Glutamatergic neuron (in vitro differentiated cells): Measurements from ENCODE around the gene HLA-DPB1. TPM values are rescaled to one million over a fixed set of nuclear protein-coding genes. Genes with fewer than 3 reads are reported as not detected.

Source experiments
- DNase-seq: peaks from one replicate; pipeline ENCODE4 v3.0.0; 2022
- H3K27ac Mint-ChIP-seq: one replicate; pipeline ENCODE4 v1.8.0; 2020; ENCODE audit warnings: mild to moderate bottlenecking, mixed read lengths, inconsistent platforms; ENCODE audit not compliant: unreplicated experiment
- H3K27me3 Mint-ChIP-seq: one replicate; pipeline ENCODE4 v1.8.0; 2020; ENCODE audit warnings: mild to moderate bottlenecking, moderate library complexity, mixed read lengths, inconsistent platforms; ENCODE audit not compliant: unreplicated experiment
- H3K36me3 Mint-ChIP-seq: one replicate; pipeline ENCODE4 v1.8.0; 2020; ENCODE audit warnings: mild to moderate bottlenecking, mixed read lengths, inconsistent platforms; ENCODE audit not compliant: unreplicated experiment
- H3K4me1 Mint-ChIP-seq: one replicate; pipeline ENCODE4 v1.8.0; 2020; ENCODE audit warnings: mild to moderate bottlenecking, low read depth, mixed read lengths, inconsistent platforms; ENCODE audit not compliant: unreplicated experiment
- H3K4me3 Mint-ChIP-seq: one replicate; pipeline ENCODE4 v1.8.0; 2020; ENCODE audit warnings: mild to moderate bottlenecking, mixed read lengths, inconsistent platforms; ENCODE audit not compliant: unreplicated experiment
- H3K9me3 Mint-ChIP-seq: one replicate; pipeline ENCODE4 v1.8.0; 2020; ENCODE audit warnings: mild to moderate bottlenecking, moderate library complexity, mixed read lengths, inconsistent platforms; ENCODE audit not compliant: unreplicated experiment
- CTCF ChIP-seq: fragments of 200-600 bp; sonication (generic); IDR thresholded peaks from one replicate; pipeline ENCODE4 v1.5.0; 2021; ENCODE audit not compliant: partially characterized antibody, unreplicated experiment
- total RNA-seq: library from RNA; stranded (reverse); fragmentation: NEBNext Ultra II Directional; extraction: Animal tissue kit (Norgen Biotek cat#: 25700); gene quantifications from one replicate; pipeline ENCODE4 v1.2.1, GENCODE V29; 2021; ENCODE audit not compliant: unreplicated experiment

Gene HLA-DPB1
- total RNA-seq, 1 donor from 2014 or later: 4.7 TPM

- Mint-ChIP-seq H3K9me3 (peaks cover 3% of the 10 kb centered on the region), H3K4me3 (no peak overlapping the region), H3K4me1 (peaks cover 15% of the 10 kb centered on the region), H3K27me3 (peaks cover 14% of the 10 kb centered on the region), H3K27ac (no peak overlapping the region), H3K36me3 (peaks cover 14% of the 10 kb centered on the region)
- DNase-seq: no peak
- TF ChIP-seq CTCF: no peak
These were observed 44.2 kb downstream of the HLA-DPB1 start for GRCh38 chr6:33120001-33120400.

- DNase-seq: no peak
- H3K4me3 Mint-ChIP-seq: no peak overlapping the region
- peaks cover 14% of the 10 kb centered on the region for H3K36me3 Mint-ChIP-seq
- H3K27ac Mint-ChIP-seq: no peak overlapping the region
- H3K4me1 Mint-ChIP-seq: peaks cover 3% of the 10 kb centered on the region
- peaks cover 2% of the 10 kb centered on the region for H3K9me3 Mint-ChIP-seq
- no peak for TF ChIP-seq CTCF
- H3K27me3 Mint-ChIP-seq: no peaks in the 10 kb centered on the region
These were observed 47.4 kb downstream of the HLA-DPB1 start for GRCh38 chr6:33123181-33123580.

GRCh38 chr6:33123732-33124524, 48.1 kb downstream of the HLA-DPB1 start:
- peaks cover under 1% of the 10 kb centered on the region for H3K9me3 Mint-ChIP-seq
- DNase-seq: no peak
- H3K4me3 Mint-ChIP-seq: no peak overlapping the region
- H3K27me3 Mint-ChIP-seq: no peaks in the 10 kb centered on the region
- peak; percentile 56 for TF ChIP-seq CTCF
- no peak overlapping the region for H3K27ac Mint-ChIP-seq
- peaks cover 3% of the 10 kb centered on the region for H3K4me1 Mint-ChIP-seq
- peaks cover 14% of the 10 kb centered on the region for H3K36me3 Mint-ChIP-seq

- H3K4me1 Mint-ChIP-seq: peaks cover 3% of the 10 kb centered on the region
- TF ChIP-seq CTCF: no peak
- no peaks in the 10 kb centered on the region for H3K27me3 Mint-ChIP-seq
- H3K4me3 Mint-ChIP-seq: no peak overlapping the region
- H3K27ac Mint-ChIP-seq: no peak overlapping the region
- H3K9me3 Mint-ChIP-seq: no peaks in the 10 kb centered on the region
- H3K36me3 Mint-ChIP-seq: peaks cover 14% of the 10 kb centered on the region
- DNase-seq: no peak
These were observed 48.7 kb downstream of the HLA-DPB1 start for GRCh38 chr6:33124525-33124901.

GRCh38 chr6:33124947-33125346, 49.2 kb downstream of the HLA-DPB1 start:
- no peak for TF ChIP-seq CTCF
- no peaks in the 10 kb centered on the region for H3K27me3 Mint-ChIP-seq
- H3K9me3 Mint-ChIP-seq: no peaks in the 10 kb centered on the region
- H3K4me1 Mint-ChIP-seq: peaks cover 3% of the 10 kb centered on the region
- no peak for DNase-seq
- H3K36me3 Mint-ChIP-seq: peaks cover 14% of the 10 kb centered on the region
- H3K4me3 Mint-ChIP-seq: no peak overlapping the region
- H3K27ac Mint-ChIP-seq: no peak overlapping the region
